HG03460 (cell line): ENCODE results near the gene METTL25.

ENCODE experiments used
- ATAC-seq: cut with Tn5 transposase; IDR thresholded peaks from one replicate; pipeline ENCODE4 v1.9.1; 2021; ENCODE audit not compliant: unreplicated experiment

The METTL25 gene

DNA sequence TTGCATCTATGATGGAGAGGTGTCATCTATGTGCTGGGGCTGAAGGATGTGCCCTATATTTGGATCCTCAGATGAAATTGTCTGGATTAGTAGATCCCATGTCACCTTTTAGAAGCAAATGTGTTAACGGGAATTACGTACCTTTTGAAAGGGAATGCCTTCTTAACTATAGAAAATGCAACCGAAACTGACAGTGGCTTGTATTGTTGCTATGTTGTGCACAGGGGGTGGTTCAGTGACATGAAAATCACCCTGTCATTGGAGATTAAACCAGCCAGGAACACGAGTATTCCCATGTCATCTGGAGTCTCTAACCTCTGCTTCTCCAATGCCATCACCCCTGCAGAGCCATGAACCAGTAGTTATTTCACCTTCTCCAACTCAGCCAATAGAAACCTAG is 110.2 kb downstream of the METTL25 start:
- no peak for ATAC-seq

GRCh38 chr12:82470906-82471512 is 112.7 kb downstream of the METTL25 start:
- no peak for ATAC-seq

DNA sequence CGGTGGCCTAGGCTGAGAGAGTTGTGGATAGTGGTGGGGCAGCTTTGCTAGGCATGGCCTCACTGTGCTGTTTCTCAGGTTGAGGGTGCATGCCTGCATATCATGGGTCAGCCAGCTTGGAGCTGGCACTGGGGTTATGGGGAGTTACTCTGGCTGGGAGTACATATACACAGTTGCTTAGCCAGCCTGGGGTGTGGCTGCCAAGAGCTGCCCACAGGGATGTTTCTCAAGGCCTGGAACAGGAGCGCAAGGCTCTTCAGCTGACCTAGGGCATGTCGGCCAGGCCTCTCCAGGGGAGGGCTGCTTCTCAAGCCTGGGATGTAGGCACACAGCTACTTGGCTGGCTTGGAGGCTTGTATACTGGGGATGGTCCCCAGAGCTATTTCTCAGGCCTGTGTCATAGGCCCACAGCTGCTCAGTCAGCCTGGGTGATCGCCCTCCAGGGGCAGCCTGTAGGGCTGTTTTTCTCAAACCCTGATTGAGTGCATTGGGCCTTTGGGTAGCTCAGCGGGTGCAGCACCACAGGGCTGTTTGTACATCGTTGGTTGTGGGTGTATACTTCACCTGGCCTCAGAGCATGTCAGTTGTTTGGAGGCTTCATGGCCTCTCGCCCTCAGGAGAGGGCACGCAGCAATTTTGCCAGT is 114.9 kb downstream of the METTL25 start:
- no peak for ATAC-seq

GRCh38 chr12:82474181-82474797 is 116.0 kb downstream of the METTL25 start:
- ATAC-seq: peak; percentile 91

DNA sequence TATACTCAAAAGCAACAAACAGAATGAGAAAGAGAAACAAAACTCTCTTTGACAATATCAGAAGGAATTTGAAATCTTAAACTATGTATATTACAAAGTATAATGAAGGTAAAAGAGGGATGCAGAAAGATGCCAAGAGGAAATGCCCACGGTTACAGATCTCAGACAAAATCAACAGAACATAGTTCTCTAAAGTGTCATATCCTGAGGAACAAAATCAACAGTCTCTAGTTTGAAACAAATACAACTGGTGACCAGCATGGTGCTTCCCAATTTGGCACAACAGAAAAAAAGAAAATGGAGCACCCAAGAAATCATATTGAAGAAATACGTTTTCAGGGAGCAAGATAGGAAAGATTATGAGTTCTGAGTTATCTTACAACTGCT is 116.5 kb downstream of the METTL25 start:
- ATAC-seq: no peak

- no peak for ATAC-seq
These were observed 116.9 kb downstream of the METTL25 start for GRCh38 chr12:82475211-82475610.

GRCh38 chr12:82476511-82476910 is 118.2 kb downstream of the METTL25 start:
- no peak for ATAC-seq

DNA sequence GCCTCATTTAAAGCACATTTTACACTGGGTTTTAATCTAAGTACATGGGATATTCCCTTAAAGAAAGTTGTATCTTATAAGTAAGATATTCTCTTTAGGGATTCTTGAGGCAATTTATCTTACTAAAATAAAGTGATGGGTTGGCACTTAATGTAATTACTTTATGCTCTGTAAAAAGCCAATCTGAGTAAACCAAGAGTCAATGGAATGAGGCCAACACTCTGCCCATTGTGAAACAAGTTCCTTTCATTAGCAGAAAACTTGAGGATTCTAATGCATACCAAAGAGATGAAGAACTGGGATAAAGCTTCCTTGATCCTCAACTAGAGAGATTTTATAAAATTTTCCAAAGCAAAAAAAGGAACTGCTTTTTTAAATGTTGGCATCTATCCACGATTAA is 121.2 kb downstream of the METTL25 start:
- no peak for ATAC-seq

DNA sequence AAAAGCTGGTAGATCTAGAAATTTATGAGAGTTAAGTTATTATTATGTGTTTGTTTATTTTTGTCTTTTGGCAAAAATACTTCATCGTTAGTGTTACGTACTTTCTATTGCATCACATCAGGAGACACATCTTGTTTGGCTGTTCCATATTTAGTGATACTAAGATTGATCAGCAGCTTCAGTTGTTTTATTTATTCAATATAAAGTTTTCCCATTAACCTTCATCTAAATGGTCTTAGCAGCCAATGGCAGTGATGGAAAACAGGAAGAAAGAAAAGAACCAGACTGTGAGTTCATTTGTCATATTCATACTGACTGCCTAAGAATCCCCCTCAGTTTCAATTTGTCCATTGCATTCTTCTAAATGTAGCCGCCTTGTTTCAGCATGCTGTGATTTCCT is 122.3 kb downstream of the METTL25 start:
- ATAC-seq: no peak

DNA sequence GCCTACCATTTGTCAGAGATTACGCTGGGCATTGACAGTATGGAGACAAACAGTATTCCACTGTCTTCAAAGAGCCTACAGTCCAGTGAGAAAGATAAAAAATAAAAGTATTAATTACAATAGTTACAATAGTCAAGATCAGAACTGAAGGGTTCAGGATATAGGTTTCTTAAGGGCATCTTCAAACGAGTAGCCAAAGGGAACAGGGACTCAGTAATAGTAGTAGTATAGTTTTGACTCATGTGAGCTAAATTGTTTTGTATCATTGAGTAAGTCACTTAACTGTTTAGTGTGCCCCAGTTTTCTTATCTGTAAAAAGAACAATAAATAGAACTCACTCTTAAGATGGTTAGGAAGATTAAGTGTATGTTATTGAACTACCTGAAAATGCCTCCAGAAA is 123.6 kb downstream of the METTL25 start:
- ATAC-seq: no peak

DNA sequence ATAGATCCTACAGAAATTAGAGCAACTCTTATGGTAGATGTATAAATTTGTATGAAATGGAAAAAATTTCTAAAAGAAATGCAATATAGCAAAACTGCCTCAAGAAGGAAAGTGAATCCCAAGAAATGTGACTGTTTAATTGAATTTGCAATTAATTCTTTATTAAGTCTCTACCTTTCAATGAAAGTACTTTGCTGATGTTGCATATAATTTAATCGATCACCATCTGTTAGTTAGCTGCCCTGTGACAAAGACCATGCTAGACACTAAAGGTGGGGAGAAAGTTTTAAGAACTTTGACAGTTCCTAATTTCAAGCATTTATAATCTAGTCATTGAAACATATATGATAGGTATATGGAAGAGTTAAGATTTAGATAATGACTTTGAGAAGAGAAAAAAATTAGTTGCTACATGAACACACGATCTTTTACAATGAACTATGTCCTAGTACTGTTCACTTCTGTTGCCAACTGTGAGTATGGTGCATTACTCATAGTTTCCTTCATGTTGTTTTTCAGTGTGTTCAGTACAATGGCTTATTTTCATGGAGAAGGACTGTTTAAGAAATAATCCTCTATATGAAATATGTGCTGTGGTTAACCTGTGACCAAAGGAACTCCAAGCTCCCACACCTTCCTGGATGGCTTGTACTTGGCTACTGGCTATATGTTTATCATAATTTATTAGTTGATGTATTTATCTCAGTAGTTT is 128.4 kb downstream of the METTL25 start:
- ATAC-seq: no peak

- ATAC-seq: no peak
These were observed 146.1 kb downstream of the METTL25 start for GRCh38 chr12:82504409-82504808.

DNA sequence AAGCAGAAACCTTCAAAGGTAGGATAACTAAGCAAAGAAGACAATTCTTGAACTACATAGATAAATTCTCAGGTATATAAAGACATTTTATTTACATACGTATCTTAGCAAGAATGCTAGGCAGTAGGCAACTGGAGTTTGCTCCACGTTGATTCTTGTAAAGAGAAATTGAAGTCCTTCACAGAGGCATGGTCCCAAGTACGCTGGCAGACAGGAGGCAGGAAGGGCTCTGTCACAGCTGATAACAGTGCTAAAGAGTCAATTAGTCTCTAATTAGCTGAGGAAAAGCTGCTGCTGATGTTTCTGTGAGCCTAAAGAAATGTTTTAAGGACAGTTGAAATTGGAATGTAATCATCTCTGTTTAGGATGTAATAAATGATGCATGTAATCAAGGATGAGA is 146.8 kb downstream of the METTL25 start:
- no peak for ATAC-seq

DNA sequence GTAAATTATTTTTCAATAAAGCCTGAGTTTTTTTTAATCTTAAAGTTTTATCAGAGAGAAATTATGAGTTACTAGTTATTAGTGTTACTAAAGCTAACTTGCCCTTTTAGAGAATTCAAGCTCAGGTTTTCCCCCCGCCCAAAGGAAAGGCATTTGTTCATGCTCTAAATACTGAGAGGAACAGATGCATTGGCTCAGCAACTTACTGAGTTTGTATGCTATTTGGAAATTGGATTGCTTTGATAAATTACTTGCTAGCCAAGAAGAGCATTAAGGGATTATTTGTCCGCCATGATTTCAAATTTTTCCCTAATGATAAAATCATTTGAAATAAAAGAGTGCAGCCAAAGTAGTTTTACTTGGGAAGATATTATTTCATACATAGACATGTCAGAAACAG is 149.4 kb downstream of the METTL25 start:
- no peak for ATAC-seq

DNA sequence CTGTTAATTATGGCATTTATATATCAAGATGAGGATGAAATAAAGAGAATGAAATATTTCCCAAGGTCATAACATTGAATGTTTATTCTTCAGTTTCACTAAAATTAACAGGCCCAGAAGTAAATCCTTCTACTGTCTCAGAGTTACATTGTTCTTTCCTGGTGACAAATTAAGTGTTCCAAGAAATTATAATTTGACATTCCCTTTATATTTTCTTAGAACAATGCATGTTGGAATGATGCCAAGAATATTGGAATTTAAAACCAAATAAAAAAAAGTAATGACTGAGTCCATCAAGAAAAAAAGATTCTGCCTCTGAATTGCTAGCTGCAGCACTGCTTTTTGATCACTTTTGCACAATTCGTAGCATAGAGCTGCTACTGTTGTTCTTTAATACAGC is 152.1 kb downstream of the METTL25 start:
- no peak for ATAC-seq

DNA sequence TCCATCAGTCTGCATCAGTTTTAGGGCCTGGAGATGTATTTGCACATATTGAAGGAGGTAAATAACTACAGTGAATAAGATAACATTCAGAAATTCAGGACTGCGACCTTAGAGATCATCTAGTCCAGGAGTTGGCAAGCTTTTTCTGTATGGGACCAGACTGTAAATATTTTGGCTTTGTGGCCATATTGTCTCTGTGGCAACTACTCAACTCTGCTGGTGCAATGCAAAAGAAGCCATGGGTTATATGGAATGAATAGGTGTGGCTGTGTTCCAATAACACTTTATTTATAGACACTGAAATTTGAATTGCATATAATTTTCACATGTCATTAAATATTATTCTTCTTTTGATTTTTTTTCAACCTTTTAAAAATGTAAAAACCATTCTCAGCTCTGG is 156.6 kb downstream of the METTL25 start:
- no peak for ATAC-seq

DNA sequence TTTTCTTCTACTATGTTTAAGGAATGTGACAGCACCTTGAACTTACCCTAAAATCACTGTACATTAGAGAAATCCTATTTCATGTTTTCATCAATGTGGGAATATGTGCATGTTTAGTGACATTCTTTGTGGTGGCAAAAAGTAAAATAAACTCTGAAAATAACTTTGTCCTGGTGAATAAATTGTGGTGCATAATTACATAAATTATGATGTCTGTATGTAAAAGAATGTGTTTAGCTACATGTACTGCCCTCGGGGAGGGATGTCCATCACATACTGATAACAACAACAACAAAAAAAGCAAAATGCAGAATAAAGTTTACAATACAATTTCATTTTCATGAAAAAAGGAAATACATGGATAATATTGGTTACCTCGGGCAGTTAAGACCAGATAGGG is 157.3 kb downstream of the METTL25 start:
- ATAC-seq: no peak

DNA sequence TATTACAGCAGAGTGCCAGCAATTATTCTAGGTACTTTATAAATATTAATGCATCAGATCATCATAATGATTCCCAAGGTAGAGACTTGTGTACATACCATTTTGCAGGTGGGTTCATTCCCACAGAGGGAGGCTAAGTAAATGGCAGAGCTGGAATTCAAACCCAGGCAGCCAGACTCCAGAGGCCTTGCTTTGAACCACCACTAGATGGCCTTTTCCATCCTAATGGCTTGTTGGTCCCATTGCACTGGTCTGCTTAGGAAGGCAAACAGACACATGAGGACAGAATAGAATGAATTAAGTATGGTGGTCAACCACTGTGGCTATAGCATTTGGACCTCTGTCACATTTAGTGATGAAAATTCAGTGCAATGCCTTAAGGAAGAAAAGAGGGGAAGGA is 158.7 kb downstream of the METTL25 start:
- ATAC-seq: peak; percentile 75

DNA sequence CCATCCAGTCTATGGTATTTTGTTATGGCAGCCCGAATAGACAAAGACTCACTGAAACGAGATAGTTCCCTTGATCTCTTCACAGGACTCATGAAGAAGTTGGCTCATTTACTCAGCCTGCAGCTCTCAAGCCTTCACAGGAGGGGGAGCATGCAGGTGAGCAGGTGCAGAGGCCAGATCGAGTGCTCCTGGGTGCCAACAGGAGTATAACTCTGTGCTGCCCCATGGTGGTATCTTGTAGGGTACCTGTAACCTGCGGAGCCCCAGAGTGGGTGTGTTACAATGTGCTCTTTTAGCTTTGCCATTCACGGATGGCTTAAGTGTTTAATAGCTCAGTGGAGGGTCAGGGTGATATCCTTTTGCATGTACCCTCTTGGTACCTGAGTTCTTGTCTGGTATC is 159.5 kb downstream of the METTL25 start:
- ATAC-seq: no peak

DNA sequence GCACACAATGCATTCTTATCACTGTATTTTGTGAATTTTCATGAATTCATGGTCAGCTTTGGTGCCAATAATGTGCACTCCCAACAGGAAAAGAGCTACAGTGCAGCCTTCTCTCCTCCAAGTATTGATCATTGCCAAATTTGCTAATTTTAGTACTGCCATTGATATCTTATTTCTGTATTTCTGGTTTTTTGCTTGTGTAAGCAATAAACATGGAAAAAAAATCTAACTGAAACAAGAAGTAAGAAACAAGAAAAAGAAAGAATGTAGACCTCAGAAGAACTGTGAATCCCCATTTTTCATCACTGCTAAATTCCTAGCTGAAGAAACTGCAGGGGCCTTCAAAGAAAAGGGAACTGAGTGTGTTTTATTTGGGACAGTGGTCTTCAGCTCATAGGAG is 161.2 kb downstream of the METTL25 start:
- no peak for ATAC-seq

DNA sequence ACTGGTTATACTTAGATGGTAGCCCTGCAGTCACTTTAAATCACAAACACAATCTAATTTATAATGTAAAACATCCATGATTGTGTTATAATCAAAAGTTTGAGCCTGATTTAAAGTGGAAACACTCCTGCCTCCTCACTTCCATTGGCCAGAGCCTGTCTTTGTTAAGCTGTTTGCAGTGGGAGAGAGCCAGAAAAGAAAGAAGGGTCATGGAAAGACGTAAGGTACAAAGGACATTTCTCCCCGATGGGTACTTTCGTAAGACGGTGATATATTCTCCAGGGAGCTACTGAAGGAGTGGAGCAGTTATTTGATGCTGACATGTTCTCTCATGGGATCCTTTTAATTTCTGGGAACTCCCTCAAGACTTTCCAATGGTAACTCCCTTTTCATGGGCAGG is 164.0 kb downstream of the METTL25 start:
- no peak for ATAC-seq

DNA sequence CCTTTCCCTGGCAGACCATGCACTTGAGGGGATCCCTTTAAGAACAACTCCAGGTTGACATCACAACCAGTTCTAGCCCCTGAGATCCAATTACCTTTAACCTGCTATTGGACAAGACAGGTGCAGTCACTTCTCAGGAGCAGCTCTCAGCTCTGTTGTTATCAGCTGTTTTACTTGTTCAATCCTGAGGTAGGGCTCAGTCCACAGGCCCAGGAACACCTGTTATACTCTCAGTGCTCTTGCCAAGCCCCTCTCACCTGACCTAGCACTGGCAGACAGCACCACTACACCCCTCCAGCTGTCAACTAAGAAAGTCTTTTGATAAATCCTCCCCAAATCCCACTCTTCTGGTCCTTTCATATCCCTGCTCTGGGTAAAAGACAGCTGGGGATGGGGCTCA is 164.4 kb downstream of the METTL25 start:
- ATAC-seq: no peak
